NCI-H1436 treated with DMSO at 0.1 percent for 48 hours (cell line): ENCODE data around the gene MLN.

Experiments
- DNase-seq: peaks from one replicate; lab custom pipeline; 2025; lab: John Stamatoyannopoulos, UW

MLN gene

DNA sequence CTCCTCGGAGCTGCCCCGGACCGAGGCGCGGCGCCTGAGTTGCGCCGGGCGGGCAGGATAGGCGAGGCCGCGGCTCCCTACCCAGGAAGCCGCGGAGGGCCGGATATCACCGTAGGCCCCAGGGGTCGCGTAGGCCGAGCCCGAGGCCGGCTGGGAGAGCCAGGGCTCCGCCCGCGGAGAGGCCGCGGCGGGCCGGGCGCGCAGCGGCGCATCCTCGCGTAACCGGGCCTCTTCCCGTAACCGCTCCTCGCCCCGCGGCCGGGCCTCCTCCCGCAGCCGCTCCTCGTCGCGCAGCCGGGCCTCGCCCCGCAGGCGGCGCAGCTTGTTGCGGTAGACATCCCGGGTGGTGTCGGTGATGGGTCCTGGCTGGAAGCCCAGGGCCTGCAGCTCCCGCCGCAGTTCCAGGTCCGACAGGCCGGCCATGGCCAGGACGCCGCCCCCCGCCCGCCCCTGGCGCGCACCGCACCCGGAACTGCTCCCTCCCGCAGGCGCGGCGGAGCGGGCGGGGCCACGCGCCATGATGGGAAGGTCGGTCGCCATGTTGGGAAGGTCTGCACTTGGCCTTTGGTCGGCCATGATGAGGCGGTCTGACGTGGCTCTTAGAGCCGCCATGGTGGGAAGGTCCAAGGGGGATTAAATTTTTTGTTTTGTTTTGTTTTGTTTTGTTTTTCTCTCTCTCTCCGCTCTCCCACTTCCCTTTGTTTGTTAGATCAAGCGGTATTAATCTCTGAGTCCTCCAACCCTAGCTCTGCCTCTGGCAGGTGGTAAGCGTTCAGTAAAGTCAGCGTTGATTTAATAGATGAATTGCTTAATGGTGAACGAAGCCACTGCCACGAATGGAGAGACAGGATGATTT is 14.9 kb downstream of the MLN start, which contains the start of gene LEMD2:
Gene LEMD2, minus strand, starts transcription at position 437 of the 856 bp plus-strand sequence. Its CDS starts 14 bp downstream, at position 423.
- no peak for DNase-seq

DNA sequence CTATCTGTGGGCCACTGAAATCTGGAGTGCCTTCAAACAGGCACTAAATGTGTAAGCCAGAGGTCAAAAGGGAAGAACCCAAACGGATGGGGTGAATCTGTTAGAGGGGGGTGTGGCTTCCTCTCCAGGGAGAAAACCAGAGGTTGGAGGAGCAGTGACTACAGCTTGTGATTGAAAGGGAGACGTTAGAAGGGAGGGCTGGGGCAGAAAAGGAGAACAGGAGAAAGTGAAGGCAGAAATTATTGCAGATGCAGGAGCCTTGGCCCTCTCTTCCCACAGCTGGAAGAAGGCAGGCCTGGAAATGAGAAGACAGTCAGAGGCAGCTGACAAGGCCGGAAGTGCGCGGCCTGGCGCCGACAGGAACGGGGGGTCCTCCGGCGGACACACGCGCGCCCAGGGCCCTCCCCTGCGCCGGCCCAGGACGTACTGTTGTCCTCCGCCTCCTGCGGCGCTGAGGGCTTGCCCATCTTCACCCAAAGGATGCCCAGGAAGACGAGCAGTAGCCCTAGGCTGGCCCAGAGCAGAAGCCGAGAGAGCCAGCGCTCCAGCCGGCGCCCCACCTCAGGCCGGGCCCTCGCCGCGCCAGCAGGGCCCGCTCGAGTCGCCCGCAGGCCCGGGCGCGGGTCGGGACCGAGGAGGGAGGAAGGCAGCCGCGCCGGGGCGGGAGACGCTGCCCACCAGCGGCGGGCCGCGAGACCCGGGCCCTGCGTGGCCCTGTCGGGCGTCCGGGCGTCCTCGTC is 15.7 kb downstream of the MLN start:
- DNase-seq = no peak

DNA sequence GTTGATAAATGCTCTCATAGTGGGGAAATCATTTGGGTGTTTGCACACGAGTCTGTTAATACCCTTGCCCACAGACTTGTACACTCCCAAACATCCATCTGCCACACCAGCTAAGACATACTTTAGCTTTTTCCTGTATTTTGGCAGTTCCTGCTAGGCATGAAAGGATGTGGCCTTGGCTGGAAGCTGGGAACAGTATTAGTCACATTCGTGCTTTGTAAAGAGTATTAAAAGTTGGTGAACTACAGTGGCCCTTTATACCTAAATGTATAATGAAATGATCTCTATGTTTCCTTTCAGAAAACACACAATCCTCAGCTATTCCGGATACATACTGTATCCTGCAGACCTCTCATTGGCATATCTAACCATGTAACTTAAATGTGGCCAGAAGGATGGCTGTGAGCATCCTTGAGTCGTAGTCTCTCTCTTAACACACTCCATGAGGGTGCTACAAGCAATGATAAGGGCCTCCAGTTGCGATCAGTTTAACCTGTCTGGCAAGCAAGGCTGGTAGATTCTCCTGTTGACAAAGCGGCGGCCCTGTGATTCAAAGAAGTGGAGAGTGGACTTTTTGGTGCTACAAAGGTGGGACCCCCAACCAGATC is 16.4 kb downstream of the MLN start:
- DNase-seq = no peak

DNA sequence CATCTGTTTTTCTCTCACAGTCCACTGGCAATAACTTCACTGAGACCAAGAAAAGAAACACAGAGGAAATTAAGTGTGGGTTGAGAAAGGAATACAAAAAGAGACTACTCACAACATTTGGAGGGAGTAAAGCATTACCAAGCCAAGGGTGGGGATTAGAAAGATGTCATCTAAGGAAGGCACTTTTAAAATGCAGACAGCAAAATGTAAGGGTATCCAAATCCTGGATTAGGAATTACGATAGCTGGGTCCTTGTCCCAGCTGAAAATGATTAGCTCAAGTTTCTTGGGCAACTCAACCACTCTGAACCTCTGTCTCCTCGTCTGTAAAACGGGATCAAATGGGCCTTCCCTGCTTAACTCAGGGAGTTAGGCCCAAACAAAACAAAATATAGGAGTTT is 17.1 kb downstream of the MLN start:
- no peak for DNase-seq

DNA sequence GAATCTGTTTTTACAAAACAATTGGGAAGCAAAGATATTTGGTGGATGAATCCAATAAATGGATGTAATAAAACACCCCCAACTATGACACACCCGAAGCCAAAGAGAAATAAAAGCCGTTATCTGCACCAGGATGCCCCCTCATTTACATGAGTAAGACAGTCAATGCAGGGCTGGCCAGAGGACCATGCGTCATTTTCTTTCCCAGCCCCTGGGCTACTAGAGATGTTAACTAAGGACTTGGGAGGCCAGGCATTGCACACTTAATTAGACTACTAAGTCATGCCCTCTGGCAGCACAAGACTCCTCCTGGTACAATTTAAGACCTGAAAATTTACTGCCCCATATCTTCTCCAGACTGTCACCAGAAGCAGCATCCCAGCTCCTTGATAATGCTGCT is 18.0 kb downstream of the MLN start:
- no peak for DNase-seq

DNA sequence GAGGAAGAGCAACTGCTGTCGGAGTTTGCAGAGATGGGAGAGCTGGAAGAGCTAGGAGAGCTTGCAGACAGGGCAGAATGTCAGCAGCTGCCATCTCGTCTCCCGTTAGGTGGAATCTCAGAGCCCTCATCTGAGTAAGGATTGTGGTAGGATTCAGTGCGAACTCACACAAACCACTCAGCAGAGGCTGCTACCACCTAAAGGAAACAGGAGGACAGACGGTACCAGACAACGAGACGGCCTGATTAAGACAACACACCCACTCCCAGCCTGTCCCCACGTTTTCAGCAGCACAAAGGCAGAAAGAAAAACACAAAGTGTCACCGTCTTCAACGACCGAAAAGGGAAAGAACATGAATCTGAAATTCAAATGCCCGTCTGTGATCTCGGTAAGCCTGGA is 19.0 kb downstream of the MLN start:
- no peak for DNase-seq

DNA sequence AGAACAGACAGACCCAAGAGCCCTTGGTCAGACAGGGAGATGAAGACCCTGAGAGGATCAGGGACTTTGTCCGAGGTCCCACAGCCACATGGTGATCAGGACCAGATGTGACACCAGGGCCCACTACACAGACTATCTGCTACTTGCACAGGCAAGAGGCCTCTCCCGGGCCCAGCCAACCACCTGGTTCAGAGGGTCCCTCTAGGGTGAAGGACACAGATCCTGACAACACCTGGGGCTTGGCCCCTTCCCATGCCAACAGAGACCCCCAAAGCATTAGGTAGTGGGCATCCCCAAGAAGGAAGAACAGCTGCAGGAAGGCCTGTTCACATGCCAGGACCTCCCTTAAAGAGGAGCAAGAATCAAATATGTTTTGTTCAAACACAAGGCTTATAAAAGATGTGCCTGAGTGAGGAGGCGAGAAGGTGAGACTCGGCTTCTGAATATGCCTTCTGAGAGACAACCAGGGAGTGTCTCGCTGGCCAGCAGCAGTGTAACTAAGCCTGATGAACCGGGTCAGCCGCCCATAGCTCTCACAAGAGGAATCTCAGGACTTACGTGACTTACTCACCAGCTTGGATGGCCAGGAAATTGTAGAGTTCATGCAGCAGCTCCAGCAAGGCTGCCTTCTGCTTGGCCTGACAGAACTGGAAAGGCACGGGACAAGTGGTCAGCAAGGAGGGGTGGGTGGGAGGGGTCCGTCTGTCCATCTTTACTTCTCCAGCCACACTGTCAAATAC is 19.9 kb downstream of the MLN start:
- DNase-seq = no peak

DNA sequence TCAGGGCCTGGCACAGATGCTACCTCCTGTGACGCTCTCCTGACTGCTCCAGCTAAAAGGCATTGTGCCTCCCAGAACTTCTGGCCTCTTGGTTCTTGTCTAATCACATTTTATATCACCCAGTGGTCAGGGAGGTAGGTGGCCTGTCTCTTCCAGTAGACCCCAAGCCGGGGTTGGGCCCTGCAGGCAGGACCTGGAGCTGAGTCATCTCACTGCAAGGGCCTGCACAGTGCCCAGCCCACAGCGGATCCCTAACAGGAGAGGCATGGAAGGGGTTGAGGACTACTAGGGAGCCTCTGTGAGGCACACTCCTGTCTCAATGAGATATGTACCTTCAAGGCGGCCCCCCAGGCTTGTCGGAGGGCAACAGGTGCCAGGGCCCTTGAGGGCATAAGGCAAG is 21.2 kb downstream of the MLN start:
- no peak for DNase-seq

DNA sequence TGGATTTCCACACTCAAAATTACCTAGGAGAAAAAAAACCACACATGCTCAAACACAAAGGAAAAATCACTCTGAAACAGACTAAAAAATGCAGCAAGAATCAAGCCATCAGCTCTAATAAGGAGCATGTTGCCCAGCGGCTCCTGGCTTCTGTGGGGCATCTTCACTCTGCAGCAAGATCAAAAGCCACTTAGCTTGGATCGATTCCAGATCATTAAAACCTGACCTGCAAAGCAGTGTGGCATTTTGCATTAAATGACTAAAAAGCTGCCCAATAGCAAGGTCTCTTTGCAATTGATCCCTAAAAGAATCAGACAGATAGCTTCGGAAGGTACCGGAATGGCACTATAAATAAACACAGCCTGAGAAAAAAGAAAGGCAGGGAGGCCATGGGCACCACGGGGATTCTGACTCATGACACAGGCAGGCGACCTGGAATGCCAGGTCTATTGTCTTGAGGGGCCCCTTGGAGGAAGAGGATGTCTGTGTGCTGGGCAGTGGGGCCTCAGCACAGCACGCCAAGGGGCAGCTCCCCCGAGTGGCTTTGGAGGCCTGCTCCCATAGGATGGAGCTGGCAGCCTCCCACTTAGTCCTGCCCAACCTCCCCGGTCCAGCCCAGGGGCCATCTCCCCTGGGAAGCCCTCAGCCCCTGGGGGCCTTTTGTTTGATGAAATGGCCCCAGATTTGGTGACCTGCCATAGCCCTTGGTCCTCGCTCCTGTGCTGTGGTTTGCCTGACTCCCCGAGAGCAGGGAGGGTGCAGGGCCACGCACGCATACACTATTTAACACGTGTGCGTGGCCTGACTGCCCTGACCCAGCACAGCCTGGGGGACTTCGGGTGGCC is 22.4 kb downstream of the MLN start:
- DNase-seq = no peak

DNA sequence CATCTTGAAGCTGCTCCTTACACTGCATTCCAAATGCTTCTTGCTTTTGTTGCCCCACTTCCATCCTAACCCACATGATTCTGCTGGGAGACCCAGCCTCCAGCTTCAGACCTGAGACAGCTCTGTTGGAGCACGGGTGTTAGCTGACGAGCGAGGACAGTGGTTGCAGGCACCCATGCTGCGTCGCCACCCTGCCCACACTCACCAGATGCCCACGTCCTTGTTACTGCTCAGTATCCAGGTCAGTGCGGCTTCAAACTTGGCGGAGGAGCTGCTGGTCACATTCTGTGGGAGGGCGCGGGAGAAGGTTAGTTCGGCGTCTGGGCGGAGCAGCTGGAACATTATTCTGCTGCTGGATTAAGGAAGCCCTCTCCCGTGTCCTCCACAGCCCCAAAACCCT is 23.9 kb downstream of the MLN start:
- no peak for DNase-seq

DNA sequence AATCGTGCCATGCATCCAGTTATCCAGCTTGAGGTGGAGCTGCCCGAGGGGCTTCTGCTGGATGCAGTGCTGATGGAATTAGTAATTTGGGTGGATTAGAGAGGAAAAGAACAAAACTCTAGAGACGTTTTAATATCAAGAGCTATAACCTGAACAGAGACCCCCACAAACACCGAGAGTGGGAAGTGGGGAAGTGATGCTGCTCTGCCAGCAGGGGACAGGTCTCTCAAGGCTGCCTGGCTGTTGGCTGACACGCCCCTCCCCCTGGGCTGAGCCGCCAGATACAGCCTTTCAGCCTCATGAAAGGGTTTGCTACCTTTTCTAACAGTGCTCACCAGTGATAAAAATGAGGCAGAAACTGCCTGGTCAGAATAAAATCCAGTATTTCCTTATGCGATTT is 24.5 kb downstream of the MLN start:
- no peak for DNase-seq

DNA sequence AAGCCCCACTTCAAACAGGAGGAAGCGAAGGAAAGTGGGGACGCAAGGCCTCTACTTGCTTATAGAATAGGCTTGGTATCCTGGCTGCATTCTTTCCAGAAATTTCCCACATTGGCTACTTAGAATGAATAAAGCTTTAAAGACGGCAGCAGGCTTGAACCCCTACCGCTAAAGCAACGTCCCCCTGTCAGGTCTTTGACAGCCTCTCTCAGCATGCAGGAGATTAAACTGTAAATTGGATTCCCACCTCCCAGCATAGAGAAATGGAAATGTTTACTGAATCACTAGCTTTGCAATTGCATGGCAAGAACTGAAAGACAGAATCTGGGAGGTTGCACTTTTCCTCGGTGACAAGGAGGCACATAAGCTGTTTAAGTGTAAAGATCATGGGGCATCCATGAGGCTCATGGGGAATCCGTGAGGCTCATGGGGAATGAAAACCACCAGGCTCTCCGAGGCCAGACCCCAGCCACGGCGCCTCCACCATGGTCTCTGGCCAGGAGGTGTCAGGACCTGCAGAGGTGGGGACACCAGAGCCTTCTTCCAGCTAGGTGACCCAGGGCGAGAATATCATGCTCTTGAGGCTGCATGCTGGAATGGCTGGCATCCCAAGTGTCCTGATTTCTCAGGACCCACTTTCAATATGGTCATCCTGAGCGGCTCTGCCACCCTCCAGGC is 25.2 kb downstream of the MLN start:
- no peak for DNase-seq

DNA sequence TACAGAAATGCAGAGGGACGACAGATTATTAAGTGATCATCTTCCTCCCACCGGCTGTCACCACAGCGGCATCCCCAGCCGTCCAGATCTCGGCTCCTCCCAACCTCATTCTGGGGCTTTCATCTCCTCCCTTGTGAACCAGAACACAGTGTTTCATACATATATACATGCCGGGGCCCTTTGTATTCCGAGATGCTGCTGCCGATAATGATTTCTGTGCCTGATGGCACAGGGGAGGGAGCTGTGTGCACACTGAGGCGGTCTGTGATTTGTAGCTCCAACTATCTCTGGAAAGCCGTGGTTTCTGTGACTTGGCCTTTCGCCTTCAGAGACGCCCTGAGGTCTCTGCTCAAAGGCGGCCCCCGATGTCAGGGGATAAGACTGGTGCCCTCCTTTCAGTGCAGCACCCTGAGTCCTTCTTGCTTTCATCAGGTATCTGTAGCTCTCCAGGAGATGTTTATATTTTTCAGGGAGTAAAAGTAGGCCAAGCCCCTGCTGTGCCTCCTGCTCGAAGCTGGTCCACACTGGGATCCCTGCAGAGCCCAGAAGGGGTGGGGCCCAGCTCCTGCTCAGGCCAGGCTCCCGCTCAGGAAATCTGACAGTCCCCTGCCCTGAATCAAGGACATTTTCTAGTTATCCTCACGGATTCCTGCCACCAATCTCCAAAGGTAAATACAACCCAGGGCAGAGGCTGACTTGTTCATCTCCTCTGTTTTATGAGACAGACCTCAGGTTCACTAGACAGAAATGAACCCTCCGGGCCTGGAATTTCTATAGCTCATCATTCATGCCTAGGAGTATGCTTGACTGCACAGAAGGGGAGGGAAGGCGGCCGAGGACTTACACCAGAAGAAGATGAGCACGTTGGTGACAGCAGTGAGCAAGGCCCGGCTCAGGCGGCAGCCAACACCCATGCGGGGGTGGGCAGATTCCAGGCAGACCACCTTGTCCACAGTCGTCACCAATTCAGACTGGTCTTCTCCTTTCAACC is 26.1 kb downstream of the MLN start:
- DNase-seq = no peak

DNA sequence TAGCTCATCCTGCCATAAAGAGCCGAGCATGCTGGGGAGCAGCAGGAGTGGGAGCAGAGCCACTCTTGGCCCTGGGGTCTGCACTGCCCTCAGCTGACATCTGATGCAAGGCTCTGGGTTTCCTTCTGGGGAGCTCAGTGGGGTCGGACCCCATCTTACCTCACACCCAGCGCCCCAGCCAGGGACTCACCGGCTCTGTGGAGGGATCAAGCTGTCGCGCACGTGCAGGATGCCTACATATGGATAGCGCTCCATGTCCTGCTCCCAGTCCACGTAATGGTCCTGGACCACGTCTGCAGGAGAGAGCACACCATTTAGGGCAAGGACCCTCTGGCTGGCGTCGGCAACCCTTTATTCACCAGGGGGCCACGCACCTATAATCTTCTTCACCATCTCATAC is 27.0 kb downstream of the MLN start:
- no peak for DNase-seq

DNA sequence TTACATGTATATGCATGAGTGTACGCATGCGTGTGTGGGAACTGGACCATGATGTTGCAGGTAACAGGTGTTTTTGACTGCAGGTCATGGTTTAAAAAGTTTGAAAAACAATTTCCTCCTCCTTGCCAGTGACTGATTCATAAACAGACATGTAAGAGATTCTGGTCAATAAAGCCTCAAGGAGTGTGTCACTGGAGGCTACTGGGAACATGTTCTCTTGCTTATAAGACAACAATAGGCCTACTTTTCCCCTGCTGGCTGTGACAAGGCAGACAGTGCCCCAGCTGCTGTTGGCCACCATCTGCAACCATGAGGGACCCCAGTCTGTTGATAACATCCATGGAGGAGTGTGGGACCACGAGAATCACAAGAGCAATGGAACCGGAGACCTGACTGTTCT is 27.6 kb downstream of the MLN start:
- no peak for DNase-seq

DNA sequence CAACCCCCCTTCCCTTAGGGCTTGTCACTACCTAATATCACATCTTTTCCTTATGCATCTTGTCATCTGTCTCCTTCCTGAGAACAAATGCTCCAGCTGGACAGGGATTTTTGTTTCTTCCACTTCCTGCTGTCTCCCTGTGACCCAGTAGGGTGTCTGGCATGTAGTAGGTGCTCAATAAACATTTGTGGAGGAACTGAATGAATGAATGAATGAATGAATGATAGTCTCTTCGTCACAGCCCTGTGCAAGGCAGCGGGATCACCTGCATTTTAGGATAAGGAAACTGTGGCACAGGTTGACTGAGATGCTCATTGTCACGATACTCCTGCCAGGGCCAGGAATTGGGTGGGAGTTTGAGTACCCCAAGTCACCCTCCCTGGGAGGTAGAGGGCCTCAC is 29.0 kb downstream of the MLN start:
- DNase-seq = no peak

DNA sequence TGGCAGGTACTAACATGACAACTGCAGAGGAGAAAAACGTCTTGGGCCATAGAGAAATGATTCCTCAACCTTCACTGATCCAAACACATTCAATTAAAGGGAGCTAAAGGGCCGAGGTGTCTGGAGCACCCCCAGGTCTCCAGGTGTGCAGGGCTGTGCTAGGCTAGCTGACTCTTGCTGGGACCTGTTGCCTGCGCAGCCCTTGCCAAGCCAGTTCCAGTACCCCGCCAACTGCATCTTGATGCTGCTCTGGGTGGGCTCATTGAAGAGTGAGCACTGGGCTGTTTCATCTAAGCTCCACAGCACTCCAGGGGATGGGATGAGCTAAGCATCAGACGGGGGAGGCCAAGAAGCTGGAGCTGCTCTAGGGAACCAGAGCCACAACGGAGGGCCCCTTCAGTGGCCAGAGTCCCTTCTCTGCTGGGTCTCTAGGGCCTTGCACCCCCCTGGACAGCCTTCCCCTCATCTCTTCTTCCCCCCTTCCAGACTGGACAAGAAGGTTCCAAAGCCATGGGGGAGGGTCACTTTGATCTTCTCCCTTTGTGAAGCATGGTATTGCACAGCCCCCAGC is 30.8 kb downstream of the MLN start:
- DNase-seq = no peak

DNA sequence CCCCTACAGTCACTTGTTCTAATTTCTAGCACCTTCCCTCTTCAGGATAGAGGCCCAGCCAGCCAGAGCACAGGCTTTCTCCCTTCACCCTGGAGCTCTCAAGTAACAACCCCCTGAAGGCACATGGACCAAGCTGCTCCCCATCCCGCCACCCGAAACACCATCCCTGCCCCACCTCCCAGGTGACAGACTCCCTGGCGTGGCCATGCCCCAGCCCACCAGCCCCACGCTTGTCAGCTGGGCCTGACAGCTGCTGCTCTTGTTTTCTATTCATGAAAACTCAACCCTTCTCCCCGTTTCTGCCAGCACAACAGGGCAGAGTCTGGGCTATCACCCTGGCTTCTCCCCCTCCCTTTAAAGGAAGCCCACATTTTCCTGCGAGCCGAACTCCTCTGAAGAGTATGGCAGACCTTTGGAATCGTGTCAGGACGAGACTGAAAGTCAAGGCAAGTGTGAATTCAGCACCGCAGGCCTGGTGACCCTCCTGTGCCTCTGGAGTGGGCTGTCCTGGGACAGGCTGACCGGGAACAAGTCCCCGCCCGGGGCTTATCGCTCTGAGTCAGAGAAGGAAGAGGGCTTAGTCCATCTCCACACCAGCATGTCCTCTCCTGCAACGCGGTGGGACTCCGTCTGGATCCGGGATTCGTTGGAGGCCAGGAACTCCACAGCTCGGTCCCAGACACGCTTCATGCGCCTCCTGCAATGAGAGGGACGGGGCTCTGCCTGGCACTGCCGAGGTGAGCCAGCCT is 31.5 kb downstream of the MLN start:
- no peak for DNase-seq
